SK-N-SH treated with all-trans-retinoic acid at 6 μM for 48 hours (cell line): ENCODE measurements around the gene SLC44A3.

ENCODE experiments used
- ATAC-seq: fragments of 200-7000 bp; cut with Tn5 transposase; 3 replicates; pipeline ENCODE4 v1.9.1; 2020; ENCODE audit warnings: mild to moderate bottlenecking, moderate library complexity
- ARNTL ChIP-seq: fragments of 450-650 bp; formaldehyde crosslinking; IDR thresholded peaks from 2 replicates; pipeline ENCODE4 v1.5.0; 2020; ENCODE audit warnings: low read depth, mild to moderate bottlenecking, moderate library complexity, borderline replicate concordance
- BACH2 ChIP-seq: fragments of 250-450 bp; sonication (Bioruptor Pico); IDR thresholded peaks from 2 replicates; pipeline ENCODE4 v1.9.0; 2021; ENCODE audit warnings: mild to moderate bottlenecking, borderline replicate concordance
- CSDC2 ChIP-seq: fragments of 250-450 bp; sonication (Bioruptor Pico); IDR thresholded peaks from 2 replicates; pipeline ENCODE4 v1.5.0; 2020; ENCODE audit warnings: mild to moderate bottlenecking, moderate library complexity
- ESRRG ChIP-seq: fragments of 250-450 bp; sonication (Bioruptor Pico); IDR thresholded peaks from 2 replicates; pipeline ENCODE4 v1.6.1; 2021; ENCODE audit warnings: mild to moderate bottlenecking
- GLIS3 ChIP-seq: fragments of 250-450 bp; sonication (Bioruptor Pico); IDR thresholded peaks from 2 replicates; pipeline ENCODE4 v1.5.0; 2020; ENCODE audit warnings: mild to moderate bottlenecking, moderate library complexity
- OSR1 ChIP-seq: fragments of 250-450 bp; sonication (Bioruptor Pico); IDR thresholded peaks from 2 replicates; pipeline ENCODE4 v1.8.0; 2022; ENCODE audit warnings: moderate library complexity, mild to moderate bottlenecking, inconsistent platforms
- PATZ1 ChIP-seq: fragments of 250-450 bp; sonication (Bioruptor Pico); IDR thresholded peaks from 2 replicates; pipeline ENCODE4 v1.8.0; 2020; ENCODE audit warnings: mild to moderate bottlenecking, moderate library complexity, borderline replicate concordance
- RARB ChIP-seq: fragments of 250-450 bp; sonication (Bioruptor Pico); IDR thresholded peaks from 2 replicates; pipeline ENCODE4 v1.8.0; 2021; ENCODE audit warnings: mild to moderate bottlenecking, moderate library complexity
- SNAI2 ChIP-seq: fragments of 250-450 bp; sonication (Bioruptor Pico); IDR thresholded peaks from 2 replicates; pipeline ENCODE4 v1.5.0; 2020; ENCODE audit warnings: mild to moderate bottlenecking, moderate library complexity
- TCF4 ChIP-seq: fragments of 250-450 bp; sonication (Bioruptor Pico); IDR thresholded peaks from 2 replicates; pipeline ENCODE4 v1.8.0; 2021; ENCODE audit warnings: mild to moderate bottlenecking, moderate library complexity, borderline replicate concordance
- TOX ChIP-seq: fragments of 250-450 bp; sonication (Bioruptor Pico); IDR thresholded peaks from 2 replicates; pipeline ENCODE4 v1.8.0; 2021; ENCODE audit warnings: mild to moderate bottlenecking, moderate library complexity, borderline replicate concordance
- TSHZ2 ChIP-seq: fragments of 250-450 bp; sonication (Bioruptor Pico); IDR thresholded peaks from 2 replicates; pipeline ENCODE4 v1.5.0; 2020; ENCODE audit warnings: mild to moderate bottlenecking, moderate library complexity
- ZC3H10 ChIP-seq: fragments of 250-450 bp; sonication (Bioruptor Pico); IDR thresholded peaks from 2 replicates; pipeline ENCODE4 v1.5.1; 2021; ENCODE audit warnings: mild to moderate bottlenecking, moderate library complexity
- ZFP3 ChIP-seq: fragments of 250-450 bp; sonication (Bioruptor Pico); IDR thresholded peaks from 2 replicates; pipeline ENCODE4 v1.5.0; 2020; ENCODE audit warnings: mild to moderate bottlenecking, moderate library complexity
- ZFP30 ChIP-seq: fragments of 450-650 bp; formaldehyde crosslinking; IDR thresholded peaks from 2 replicates; pipeline ENCODE4 v1.5.0; 2022; ENCODE audit warnings: mild to moderate bottlenecking, moderate library complexity
- ZNF565 ChIP-seq: fragments of 450-650 bp; formaldehyde crosslinking; conservative IDR thresholded peaks from 2 replicates; pipeline ENCODE4 v1.5.0; 2020; ENCODE audit warnings: low read depth, mild to moderate bottlenecking, moderate library complexity
- ZNF70 ChIP-seq: fragments of 450-650 bp; formaldehyde crosslinking; IDR thresholded peaks from 2 replicates; pipeline ENCODE4 v1.5.0; 2020; ENCODE audit warnings: mild to moderate bottlenecking, moderate library complexity
- ZNF8 ChIP-seq: fragments of 450-650 bp; formaldehyde crosslinking; IDR thresholded peaks from 2 replicates; pipeline ENCODE4 v1.5.0; 2020; ENCODE audit warnings: mild to moderate bottlenecking, moderate library complexity
- TF ChIP-seq, protein P1 (sequence below): fragments of 250-450 bp; sonication (Bioruptor Pico); IDR thresholded peaks from 2 replicates; pipeline ENCODE4 v1.8.0; 2021; ENCODE audit warnings: low read depth, mild to moderate bottlenecking, moderate library complexity, borderline replicate concordance
- TF ChIP-seq, protein P2 (sequence below): fragments of 250-450 bp; sonication (Bioruptor Pico); IDR thresholded peaks from 2 replicates; pipeline ENCODE4 v1.5.1; 2021; ENCODE audit warnings: mild to moderate bottlenecking, moderate library complexity
- TF ChIP-seq, protein P3 (sequence below): fragments of 250-450 bp; sonication (Bioruptor Pico); IDR thresholded peaks from 2 replicates; pipeline ENCODE4 v1.5.1; 2020; ENCODE audit warnings: low read depth, mild to moderate bottlenecking, moderate library complexity

The SLC44A3 gene

DNA sequence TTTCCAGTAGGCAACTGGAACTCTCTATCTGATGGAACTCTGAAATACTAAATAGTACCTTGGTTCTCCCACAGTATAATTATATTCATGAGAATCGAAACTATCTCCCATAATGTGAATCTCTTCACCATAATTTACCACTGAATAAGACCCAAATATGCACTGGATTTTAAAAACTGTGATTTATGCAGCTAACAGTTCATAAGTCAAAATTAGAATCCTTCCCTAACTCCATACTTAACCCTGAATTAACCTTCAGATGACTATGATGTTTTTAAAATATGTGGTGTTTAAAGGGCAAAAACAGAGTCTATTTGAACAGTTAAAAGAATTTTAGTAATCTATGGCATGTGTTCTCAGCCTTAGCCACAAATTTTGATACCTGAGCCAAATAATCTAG, 22.9 kb upstream of the SLC44A3 start:
- TF ChIP-seq, protein P1, sequence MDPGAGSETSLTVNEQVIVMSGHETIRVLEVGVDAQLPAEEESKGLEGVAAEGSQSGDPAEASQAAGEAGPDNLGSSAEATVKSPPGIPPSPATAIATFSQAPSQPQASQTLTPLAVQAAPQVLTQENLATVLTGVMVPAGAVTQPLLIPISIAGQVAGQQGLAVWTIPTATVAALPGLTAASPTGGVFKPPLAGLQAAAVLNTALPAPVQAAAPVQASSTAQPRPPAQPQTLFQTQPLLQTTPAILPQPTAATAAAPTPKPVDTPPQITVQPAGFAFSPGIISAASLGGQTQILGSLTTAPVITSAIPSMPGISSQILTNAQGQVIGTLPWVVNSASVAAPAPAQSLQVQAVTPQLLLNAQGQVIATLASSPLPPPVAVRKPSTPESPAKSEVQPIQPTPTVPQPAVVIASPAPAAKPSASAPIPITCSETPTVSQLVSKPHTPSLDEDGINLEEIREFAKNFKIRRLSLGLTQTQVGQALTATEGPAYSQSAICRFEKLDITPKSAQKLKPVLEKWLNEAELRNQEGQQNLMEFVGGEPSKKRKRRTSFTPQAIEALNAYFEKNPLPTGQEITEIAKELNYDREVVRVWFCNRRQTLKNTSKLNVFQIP = no peak
- TF ChIP-seq TCF4 = no peak
- TF ChIP-seq, protein P2, sequence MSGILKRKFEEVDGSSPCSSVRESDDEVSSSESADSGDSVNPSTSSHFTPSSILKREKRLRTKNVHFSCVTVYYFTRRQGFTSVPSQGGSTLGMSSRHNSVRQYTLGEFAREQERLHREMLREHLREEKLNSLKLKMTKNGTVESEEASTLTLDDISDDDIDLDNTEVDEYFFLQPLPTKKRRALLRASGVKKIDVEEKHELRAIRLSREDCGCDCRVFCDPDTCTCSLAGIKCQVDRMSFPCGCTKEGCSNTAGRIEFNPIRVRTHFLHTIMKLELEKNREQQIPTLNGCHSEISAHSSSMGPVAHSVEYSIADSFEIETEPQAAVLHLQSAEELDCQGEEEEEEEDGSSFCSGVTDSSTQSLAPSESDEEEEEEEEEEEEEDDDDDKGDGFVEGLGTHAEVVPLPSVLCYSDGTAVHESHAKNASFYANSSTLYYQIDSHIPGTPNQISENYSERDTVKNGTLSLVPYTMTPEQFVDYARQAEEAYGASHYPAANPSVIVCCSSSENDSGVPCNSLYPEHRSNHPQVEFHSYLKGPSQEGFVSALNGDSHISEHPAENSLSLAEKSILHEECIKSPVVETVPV (CRISPR knock-in tag) = no peak
- no peak for TF ChIP-seq TOX
- TF ChIP-seq GLIS3 (CRISPR knock-in tag) = no peak
- no peak for TF ChIP-seq TSHZ2 (CRISPR knock-in tag)
- TF ChIP-seq RARB (CRISPR knock-in tag) = no peak
- TF ChIP-seq, protein P3, sequence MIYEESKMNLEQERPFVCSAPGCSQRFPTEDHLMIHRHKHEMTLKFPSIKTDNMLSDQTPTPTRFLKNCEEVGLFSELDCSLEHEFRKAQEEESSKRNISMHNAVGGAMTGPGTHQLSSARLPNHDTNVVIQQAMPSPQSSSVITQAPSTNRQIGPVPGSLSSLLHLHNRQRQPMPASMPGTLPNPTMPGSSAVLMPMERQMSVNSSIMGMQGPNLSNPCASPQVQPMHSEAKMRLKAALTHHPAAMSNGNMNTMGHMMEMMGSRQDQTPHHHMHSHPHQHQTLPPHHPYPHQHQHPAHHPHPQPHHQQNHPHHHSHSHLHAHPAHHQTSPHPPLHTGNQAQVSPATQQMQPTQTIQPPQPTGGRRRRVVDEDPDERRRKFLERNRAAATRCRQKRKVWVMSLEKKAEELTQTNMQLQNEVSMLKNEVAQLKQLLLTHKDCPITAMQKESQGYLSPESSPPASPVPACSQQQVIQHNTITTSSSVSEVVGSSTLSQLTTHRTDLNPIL (CRISPR knock-in tag) = no peak
- no peak for TF ChIP-seq SNAI2 (CRISPR knock-in tag)
- no peak for TF ChIP-seq BACH2 (CRISPR knock-in tag)
- no peak for TF ChIP-seq CSDC2 (CRISPR knock-in tag)
- TF ChIP-seq ZFP30 = no peak
- TF ChIP-seq PATZ1 (CRISPR knock-in tag) = no peak
- no peak for ATAC-seq

DNA sequence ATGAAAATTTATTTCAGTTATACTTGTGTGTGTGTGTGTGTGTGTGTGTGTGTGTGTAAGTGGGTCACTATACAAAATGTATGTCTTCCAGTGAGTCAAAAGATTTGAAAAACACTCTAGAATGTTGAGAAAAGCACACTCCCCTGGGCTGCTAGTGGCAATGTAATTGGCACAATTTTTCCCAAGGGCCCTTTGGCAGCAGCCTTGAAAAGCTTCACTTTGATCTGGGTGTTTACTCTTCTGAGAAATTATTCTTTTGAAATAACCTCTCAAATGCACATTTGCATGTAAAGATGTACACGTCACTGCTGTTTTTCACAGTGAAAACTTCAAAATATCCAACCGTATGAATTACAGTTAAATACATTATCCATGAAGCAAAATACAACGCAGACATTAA, 22.1 kb upstream of the SLC44A3 start:
- ATAC-seq = no peak

More for the DNA sequence above, 22.1 kb upstream of the SLC44A3 start:
- TF ChIP-seq CSDC2 (CRISPR knock-in tag) = no peak
- TF ChIP-seq ARNTL = no peak
- TF ChIP-seq TSHZ2 (CRISPR knock-in tag) = no peak
- TF ChIP-seq ZFP3 (CRISPR knock-in tag) = no peak
- TF ChIP-seq ZNF70 (CRISPR knock-in tag) = no peak
- no peak for TF ChIP-seq GLIS3 (CRISPR knock-in tag)
- no peak for TF ChIP-seq ZNF565 (CRISPR knock-in tag)
- no peak for TF ChIP-seq TCF4
- no peak for TF ChIP-seq SNAI2 (CRISPR knock-in tag)
- no peak for TF ChIP-seq ESRRG (CRISPR knock-in tag)
- TF ChIP-seq OSR1 (CRISPR knock-in tag) = no peak
- TF ChIP-seq, protein P3 (CRISPR knock-in tag) = no peak
- TF ChIP-seq, protein P2 (CRISPR knock-in tag) = no peak
- TF ChIP-seq ZC3H10 (CRISPR knock-in tag) = no peak
- no peak for TF ChIP-seq ZNF8 (CRISPR knock-in tag)
- TF ChIP-seq, protein P1 = no peak
- TF ChIP-seq, all 23 proteins: peak for 0
